MM.1S (cell line): ENCODE measurements around the gene FARS2.

Experiments used
- DNase-seq: peaks from one replicate; pipeline ENCODE4 v3.0.0-alpha.2; 2015
- H2AFZ ChIP-seq: fragments of 300-600 bp; sonication (generic); 2 replicates; pipeline ENCODE4 v1.6.0; 2016; ENCODE audit warnings: antibody characterized with exemption, low read length
- H3F3A ChIP-seq: fragments of 300-600 bp; sonication (generic); 2 replicates; pipeline ENCODE4 v1.6.1; 2016; ENCODE audit warnings: mild to moderate bottlenecking, antibody characterized with exemption, low read length, moderate library complexity, mixed read lengths; ENCODE audit not compliant: insufficient read depth
- H3K27ac ChIP-seq: fragments of 300-600 bp; sonication (generic); 2 replicates; pipeline ENCODE4 v1.5.1; 2016; ENCODE audit warnings: mild to moderate bottlenecking, low read length
- H3K27me3 ChIP-seq: fragments of 300-600 bp; sonication (generic); replicated peaks from 2 replicates; pipeline ENCODE4 v1.6.0; 2016; ENCODE audit warnings: low read length; ENCODE audit not compliant: insufficient read depth
- H3K36me3 ChIP-seq: fragments of 300-600 bp; sonication (generic); replicated peaks from 2 replicates; pipeline ENCODE4 v1.6.1; 2016; ENCODE audit warnings: mild to moderate bottlenecking, low read length, mixed read lengths; ENCODE audit not compliant: insufficient read depth
- H3K4me1 ChIP-seq: fragments of 300-600 bp; sonication (generic); 2 replicates; pipeline ENCODE4 v1.6.1; 2016; ENCODE audit warnings: low read length, mixed read lengths
- H3K4me2 ChIP-seq: fragments of 300-600 bp; sonication (generic); 2 replicates; pipeline ENCODE4 v1.6.0; 2016; ENCODE audit warnings: low read depth, low read length
- H3K4me3 ChIP-seq: fragments of 300-600 bp; sonication (generic); 2 replicates; pipeline ENCODE4 v1.5.1; 2016; ENCODE audit warnings: low read length, mixed read lengths
- H3K79me2 ChIP-seq: fragments of 300-600 bp; sonication (generic); 2 replicates; pipeline ENCODE4 v1.6.1; 2016; ENCODE audit warnings: mixed run types, low read length, mixed read lengths
- H3K9ac ChIP-seq: fragments of 300-600 bp; sonication (generic); 2 replicates; pipeline ENCODE4 v1.6.1; 2016; ENCODE audit warnings: low read length, mixed read lengths
- H3K9me2 ChIP-seq: fragments of 300-600 bp; sonication (generic); replicated peaks from 2 replicates; pipeline ENCODE4 v1.6.1; 2016; ENCODE audit warnings: mild to moderate bottlenecking, low read length, mixed read lengths; ENCODE audit not compliant: insufficient read depth
- H3K9me3 ChIP-seq: fragments of 300-600 bp; sonication (generic); replicated peaks from 2 replicates; pipeline ENCODE4 v1.6.1; 2016; ENCODE audit warnings: mild to moderate bottlenecking, low read length, mixed read lengths; ENCODE audit not compliant: insufficient read depth
- H4K20me1 ChIP-seq: fragments of 300-600 bp; sonication (generic); 2 replicates; pipeline ENCODE4 v1.6.1; 2016; ENCODE audit warnings: mild to moderate bottlenecking, low read length, moderate library complexity, mixed read lengths; ENCODE audit not compliant: insufficient read depth
- EZH2 ChIP-seq: fragments of 300-600 bp; sonication (generic); optimal IDR thresholded peaks from 2 replicates; pipeline ENCODE3; 2017; ENCODE audit warnings: low read depth, mild to moderate bottlenecking, antibody characterized with exemption, low read length, mixed read lengths
- EZH2phosphoT487 ChIP-seq: fragments of 300-600 bp; sonication (generic); IDR thresholded peaks from 2 replicates; pipeline ENCODE4 v1.6.1; 2018; ENCODE audit warnings: antibody characterized with exemption, low read length
- TF ChIP-seq, protein P1 (sequence below): fragments of 300-600 bp; sonication (generic); IDR thresholded peaks from 2 replicates; pipeline ENCODE4 v1.5.1; 2016; ENCODE audit warnings: antibody characterized with exemption, low read length, mixed read lengths

The FARS2 gene

DNA sequence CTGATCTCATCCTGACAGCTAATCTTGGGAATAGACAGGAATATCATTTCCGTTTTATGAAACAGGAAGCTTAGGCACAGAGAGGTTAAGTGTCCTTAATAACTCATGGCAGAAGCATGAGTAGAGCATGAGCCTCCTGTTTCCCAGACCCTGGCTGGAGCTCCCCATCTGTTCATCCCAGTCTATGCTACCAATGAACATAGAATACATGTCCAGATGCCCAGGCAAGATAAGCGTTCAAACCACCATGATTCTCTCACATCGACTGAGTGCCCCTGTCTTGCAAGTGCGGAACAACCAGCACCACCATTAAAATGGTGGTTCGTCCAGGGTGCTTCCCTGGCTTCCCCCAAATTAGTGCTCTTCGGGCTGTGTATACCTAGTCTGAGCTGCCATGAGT lies 217.1 kb downstream of the FARS2 start:
- Histone ChIP-seq H3K27ac (no peak overlapping the region), H3K79me2 (no peaks in the 10 kb centered on the region), H3K36me3 (no peaks in the 10 kb centered on the region), H4K20me1 (no peaks in the 10 kb centered on the region), H3K4me3 (no peak overlapping the region), H3F3A (no peaks in the 10 kb centered on the region), H3K9me2 (no peaks in the 10 kb centered on the region), H2AFZ (no peak overlapping the region), H3K9ac (no peak overlapping the region), H3K4me2 (no peak overlapping the region), H3K4me1 (no peaks in the 10 kb centered on the region), H3K9me3 (no peaks in the 10 kb centered on the region), H3K27me3 (no peaks in the 10 kb centered on the region)
- TF ChIP-seq EZH2 (no peak), EZH2phosphoT487 (no peak)
- TF ChIP-seq, protein P1, sequence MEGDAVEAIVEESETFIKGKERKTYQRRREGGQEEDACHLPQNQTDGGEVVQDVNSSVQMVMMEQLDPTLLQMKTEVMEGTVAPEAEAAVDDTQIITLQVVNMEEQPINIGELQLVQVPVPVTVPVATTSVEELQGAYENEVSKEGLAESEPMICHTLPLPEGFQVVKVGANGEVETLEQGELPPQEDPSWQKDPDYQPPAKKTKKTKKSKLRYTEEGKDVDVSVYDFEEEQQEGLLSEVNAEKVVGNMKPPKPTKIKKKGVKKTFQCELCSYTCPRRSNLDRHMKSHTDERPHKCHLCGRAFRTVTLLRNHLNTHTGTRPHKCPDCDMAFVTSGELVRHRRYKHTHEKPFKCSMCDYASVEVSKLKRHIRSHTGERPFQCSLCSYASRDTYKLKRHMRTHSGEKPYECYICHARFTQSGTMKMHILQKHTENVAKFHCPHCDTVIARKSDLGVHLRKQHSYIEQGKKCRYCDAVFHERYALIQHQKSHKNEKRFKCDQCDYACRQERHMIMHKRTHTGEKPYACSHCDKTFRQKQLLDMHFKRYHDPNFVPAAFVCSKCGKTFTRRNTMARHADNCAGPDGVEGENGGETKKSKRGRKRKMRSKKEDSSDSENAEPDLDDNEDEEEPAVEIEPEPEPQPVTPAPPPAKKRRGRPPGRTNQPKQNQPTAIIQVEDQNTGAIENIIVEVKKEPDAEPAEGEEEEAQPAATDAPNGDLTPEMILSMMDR: no peak
- no peak for DNase-seq

DNA sequence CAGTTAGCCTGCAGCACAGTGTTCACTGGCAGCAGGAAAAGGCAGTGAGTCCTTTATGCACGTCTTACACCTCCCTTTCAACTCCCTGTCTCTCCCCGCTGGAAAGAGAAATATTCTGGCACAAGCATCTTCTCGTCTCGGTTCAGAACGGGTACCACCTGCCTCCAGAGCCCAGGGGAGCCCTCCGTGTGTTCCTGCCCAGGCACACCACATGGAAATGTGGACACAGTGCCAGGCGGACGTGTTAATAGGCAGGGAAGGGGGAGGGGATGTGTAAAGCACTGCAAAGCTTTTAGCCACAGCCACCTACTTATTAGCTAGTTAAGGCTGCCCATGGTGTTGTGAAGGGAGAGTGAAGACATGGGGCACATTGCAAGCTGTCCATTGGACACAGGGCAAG lies 219.7 kb downstream of the FARS2 start:
- H3K9me3 ChIP-seq: no peaks in the 10 kb centered on the region
- H3K36me3 ChIP-seq: no peaks in the 10 kb centered on the region
- H4K20me1 ChIP-seq: no peaks in the 10 kb centered on the region
- H2AFZ ChIP-seq: no peak overlapping the region
- H3K9me2 ChIP-seq: no peaks in the 10 kb centered on the region
- no peaks in the 10 kb centered on the region for H3F3A ChIP-seq
- no peak overlapping the region for H3K4me3 ChIP-seq
- DNase-seq: no peak
- no peaks in the 10 kb centered on the region for H3K4me1 ChIP-seq
- no peaks in the 10 kb centered on the region for H3K27me3 ChIP-seq
- H3K9ac ChIP-seq: no peak overlapping the region
- no peak overlapping the region for H3K27ac ChIP-seq
- no peak overlapping the region for H3K4me2 ChIP-seq
- no peaks in the 10 kb centered on the region for H3K79me2 ChIP-seq
- no peak for TF ChIP-seq EZH2
- no peak for TF ChIP-seq EZH2phosphoT487
- TF ChIP-seq, protein P1: no peak

DNA sequence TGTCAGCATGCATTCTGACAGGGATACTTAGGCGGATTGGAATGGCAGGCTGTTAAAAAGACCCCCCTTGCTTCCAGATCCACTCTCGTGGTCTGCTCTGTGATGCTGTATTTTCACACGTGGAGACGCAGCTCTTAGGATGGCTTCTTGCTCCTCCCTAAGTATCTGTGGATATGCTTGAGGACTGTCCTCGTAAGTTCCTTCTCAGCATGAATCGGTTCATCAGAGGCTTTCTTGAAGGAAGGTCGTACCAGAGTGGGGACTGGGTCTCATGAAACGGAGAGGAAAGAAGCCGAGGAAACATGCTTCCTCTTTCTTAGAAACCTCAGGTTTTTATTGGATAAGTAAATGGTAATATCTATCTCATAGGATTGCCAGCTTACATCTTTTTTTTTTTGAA lies 220.4 kb downstream of the FARS2 start:
- Histone ChIP-seq H3K9me3 (no peaks in the 10 kb centered on the region), H3K27me3 (no peaks in the 10 kb centered on the region), H3K27ac (no peak overlapping the region), H3K79me2 (no peaks in the 10 kb centered on the region), H2AFZ (no peak overlapping the region), H3K9me2 (no peaks in the 10 kb centered on the region), H3F3A (no peaks in the 10 kb centered on the region), H3K9ac (no peak overlapping the region), H3K4me2 (no peak overlapping the region), H3K4me1 (no peaks in the 10 kb centered on the region), H3K36me3 (no peaks in the 10 kb centered on the region), H4K20me1 (no peaks in the 10 kb centered on the region), H3K4me3 (no peak overlapping the region)
- TF ChIP-seq EZH2phosphoT487 (no peak), EZH2 (no peak)
- TF ChIP-seq, protein P1: no peak
- no peak for DNase-seq

DNA sequence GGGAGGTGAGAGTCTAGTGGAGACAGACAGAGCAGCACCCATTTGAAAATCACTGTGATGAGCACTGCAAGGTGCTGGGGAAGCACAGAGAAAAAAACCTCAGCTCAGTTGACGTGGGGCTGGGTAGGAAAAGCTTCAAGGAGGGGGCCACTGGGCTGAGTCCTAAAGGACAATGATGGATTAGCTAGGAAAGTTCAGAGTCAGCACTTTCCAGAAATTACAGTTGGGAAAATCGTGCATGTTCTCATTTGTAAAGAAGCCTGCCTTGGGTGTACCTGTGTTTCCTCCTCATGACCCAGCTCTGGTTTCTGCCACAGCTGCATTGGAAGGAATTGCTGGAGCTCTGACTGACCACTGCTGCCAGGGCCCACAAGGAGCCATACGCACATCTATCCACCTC lies 221.3 kb downstream of the FARS2 start:
- no peaks in the 10 kb centered on the region for H3K9me2 ChIP-seq
- H2AFZ ChIP-seq: no peak overlapping the region
- no peaks in the 10 kb centered on the region for H3K79me2 ChIP-seq
- no peaks in the 10 kb centered on the region for H3F3A ChIP-seq
- no peaks in the 10 kb centered on the region for H3K36me3 ChIP-seq
- H3K27ac ChIP-seq: no peak overlapping the region
- TF ChIP-seq, protein P1: no peak
- TF ChIP-seq EZH2phosphoT487 (no peak), EZH2 (no peak)
- no peaks in the 10 kb centered on the region for H3K27me3 ChIP-seq
- no peak overlapping the region for H3K9ac ChIP-seq
- no peak overlapping the region for H3K4me2 ChIP-seq
- no peak for DNase-seq
- no peaks in the 10 kb centered on the region for H3K9me3 ChIP-seq
- no peaks in the 10 kb centered on the region for H4K20me1 ChIP-seq
- H3K4me3 ChIP-seq: no peak overlapping the region
- no peaks in the 10 kb centered on the region for H3K4me1 ChIP-seq
